Neural cell (in vitro differentiated cells): ENCODE measurements around the gene RGS19. TPM values are rescaled to one million over a fixed set of nuclear protein-coding genes. Genes with fewer than 3 reads are reported as not detected.

Source experiments
- H2AFZ ChIP-seq: fragments of 200-600, 300-800 bp; sonication (generic), shearing (Covaris generic); 2 replicates; pipeline ENCODE4 v1.6.0; 2014; ENCODE audit warnings: low read depth, mild to moderate bottlenecking, antibody characterized with exemption, low read length, moderate library complexity
- H3F3A ChIP-seq: fragments of 200-600 bp; shearing (Covaris generic); 2 replicates; pipeline ENCODE4 v1.6.1; 2016; ENCODE audit warnings: mild to moderate bottlenecking, moderate library complexity, mixed read lengths, antibody characterized with exemption, low read length; ENCODE audit not compliant: insufficient read depth, poor library complexity, severe bottlenecking
- H3K27ac ChIP-seq: fragments of 200-600, 300-800 bp; sonication (generic), shearing (Covaris generic); 2 replicates; pipeline ENCODE4 v1.5.1; 2014; ENCODE audit warnings: mild to moderate bottlenecking, low read length, moderate library complexity
- H3K27me3 ChIP-seq: fragments of 300-800, 200-600 bp; sonication (generic), shearing (Covaris generic); 2 replicates; pipeline ENCODE4 v1.6.0; 2014; ENCODE audit warnings: mild to moderate bottlenecking, low read depth, low read length, moderate library complexity; ENCODE audit not compliant: insufficient read depth
- H3K36me3 ChIP-seq: fragments of 300-800, 200-600 bp; sonication (generic), shearing (Covaris generic); 2 replicates; pipeline ENCODE4 v1.5.1; 2014; ENCODE audit warnings: mild to moderate bottlenecking, antibody characterized with exemption, low read length, moderate library complexity; ENCODE audit not compliant: insufficient read depth
- H3K4me2 ChIP-seq: fragments of 300-800, 200-600 bp; sonication (generic), shearing (Covaris generic); 2 replicates; pipeline ENCODE4 v1.6.0; 2014; ENCODE audit warnings: mild to moderate bottlenecking, low read length
- H3K4me3 ChIP-seq: fragments of 300-800, 200-600 bp; sonication (generic), shearing (Covaris generic); 2 replicates; pipeline ENCODE4 v1.5.1; 2014; ENCODE audit warnings: mild to moderate bottlenecking, low read length, moderate library complexity
- H3K79me2 ChIP-seq: fragments of 200-600 bp; shearing (Covaris generic); replicated peaks from 2 replicates; pipeline ENCODE4 v1.6.0; 2014; ENCODE audit warnings: mild to moderate bottlenecking, low read length, moderate library complexity; ENCODE audit not compliant: insufficient read depth
- H3K9ac ChIP-seq: fragments of 300-800, 200-600 bp; sonication (generic), shearing (Covaris generic); 2 replicates; pipeline ENCODE4 v1.6.1; 2016; ENCODE audit warnings: mild to moderate bottlenecking, low read length, mixed read lengths
- H3K9me2 ChIP-seq: fragments of 200-600 bp; shearing (Covaris generic); 2 replicates; pipeline ENCODE4 v1.6.1; 2016; ENCODE audit warnings: mild to moderate bottlenecking, low read length, mixed read lengths; ENCODE audit not compliant: insufficient read depth
- H3K9me3 ChIP-seq: fragments of 200-600, 300-800 bp; sonication (generic), shearing (Covaris generic); 2 replicates; pipeline ENCODE4 v1.6.1; 2016; ENCODE audit warnings: mild to moderate bottlenecking, mixed run types, low read length, moderate library complexity, mixed read lengths
- H4K20me1 ChIP-seq: fragments of 200-600 bp; shearing (Covaris generic); 2 replicates; pipeline ENCODE4 v1.6.1; 2016; ENCODE audit warnings: mild to moderate bottlenecking, mixed run types; ENCODE audit not compliant: insufficient read depth
- CTCF ChIP-seq: fragments of 450-650 bp; IDR thresholded peaks from 2 replicates; pipeline ENCODE4 v1.5.1; 2014; ENCODE audit warnings: antibody characterized with exemption, mild to moderate bottlenecking, moderate library complexity; ENCODE audit not compliant: poor library complexity, severe bottlenecking
- EZH2 ChIP-seq: fragments of 200-600, 300-800 bp; shearing (Covaris generic), sonication (generic); IDR thresholded peaks from 2 replicates; pipeline ENCODE4 v1.6.1; 2014; ENCODE audit warnings: antibody characterized with exemption, low read length, borderline replicate concordance, mild to moderate bottlenecking; ENCODE audit not compliant: insufficient read depth, poor library complexity, severe bottlenecking
- MXI1 ChIP-seq: fragments of 450-650 bp; conservative IDR thresholded peaks from 2 replicates; pipeline ENCODE4 v1.6.1; 2014; ENCODE audit warnings: antibody characterized with exemption, mild to moderate bottlenecking; ENCODE audit not compliant: poor library complexity, severe bottlenecking
- POLR2AphosphoS5 ChIP-seq: IDR thresholded peaks from 2 replicates; pipeline ENCODE4 v1.6.1; 2012
- RAD21 ChIP-seq: fragments of 450-650 bp; conservative IDR thresholded peaks from 2 replicates; pipeline ENCODE4 v1.6.1; 2014; ENCODE audit warnings: antibody characterized with exemption, mild to moderate bottlenecking, moderate library complexity
- REST ChIP-seq: IDR thresholded peaks from 2 replicates; pipeline ENCODE4 v1.6.1; 2012; ENCODE audit warnings: borderline replicate concordance
- SMC3 ChIP-seq: fragments of 450-650 bp; conservative IDR thresholded peaks from 2 replicates; pipeline ENCODE4 v1.6.1; 2014; ENCODE audit warnings: antibody characterized with exemption, mild to moderate bottlenecking, moderate library complexity; ENCODE audit not compliant: poor library complexity
- polyA plus RNA-seq: library from polyadenylated mRNA; depleted of rRNA; stranded (reverse); fragments of >200 nt; gene quantifications from 2 replicates; pipeline ENCODE4 v1.2.3, GENCODE V29; 2014

The RGS19 gene
- polyA plus RNA-seq, 1 donor from 2014 or later, result 3.4 TPM

GRCh38 chr20:64109831-64110391 lies 30.6 kb upstream of the RGS19 start:
- no peak overlapping the region for H3K4me3 ChIP-seq
- no peak overlapping the region for H3K9ac ChIP-seq
- TF ChIP-seq MXI1 (no peak), SMC3 (no peak), POLR2AphosphoS5 (no peak), RAD21 (no peak)

GRCh38 chr20:64108731-64109681 lies 29.7 kb upstream of the RGS19 start:
- Histone ChIP-seq H3K27ac (no peak overlapping the region), H3K4me2 (no peak overlapping the region), H3K36me3 (no peaks in the 10 kb centered on the region), H3K79me2 (no peaks in the 10 kb centered on the region), H3K9me2 (no peaks in the 10 kb centered on the region), H4K20me1 (no peaks in the 10 kb centered on the region), H3K9me3 (no peaks in the 10 kb centered on the region), H3K4me3 (no peak overlapping the region), H3K9ac (no peak overlapping the region), H2AFZ (no peak overlapping the region), H3K27me3 (no peaks in the 10 kb centered on the region), H3F3A (no peaks in the 10 kb centered on the region)
- TF ChIP-seq EZH2 (no peak), REST (no peak), CTCF (no peak), RAD21 (no peak), POLR2AphosphoS5 (no peak), MXI1 (no peak)

More at GRCh38 chr20:64109831-64110391, 30.6 kb upstream of the RGS19 start:
- no peaks in the 10 kb centered on the region for H3K79me2 ChIP-seq
- no peak overlapping the region for H3K4me2 ChIP-seq
- H3F3A ChIP-seq, result no peaks in the 10 kb centered on the region
- H2AFZ ChIP-seq, result no peak overlapping the region
- no peaks in the 10 kb centered on the region for H3K27me3 ChIP-seq
- H4K20me1 ChIP-seq, result no peaks in the 10 kb centered on the region
- no peaks in the 10 kb centered on the region for H3K9me3 ChIP-seq
- H3K27ac ChIP-seq, result no peak overlapping the region
- no peaks in the 10 kb centered on the region for H3K36me3 ChIP-seq
- H3K9me2 ChIP-seq, result no peaks in the 10 kb centered on the region
